K562 (cell line): ENCODE measurements around the gene TACR2. TPM values are rescaled to one million over a fixed set of nuclear protein-coding genes. Genes with fewer than 3 reads are reported as not detected.

Experiments
- ATAC-seq: fragments of 200-7000 bp; cut with Tn5 transposase; 3 replicates; pipeline ENCODE4 v1.9.1; 2020; ENCODE audit warnings: moderate library complexity
- BruUV-seq: library from RNA; stranded (reverse); fragments of 400-500 nt; replicated peaks from 2 replicates; lab custom pipeline; 2021; lab: Mats Ljungman, UMichigan
- CTCF ChIA-PET: fragments of 300-600 bp; formaldehyde crosslinking; extraction: SDS; loops from one replicate; lab custom pipeline; 2021; ENCODE audit warnings: low intra/inter-chr PET ratio; lab: Yijun Ruan, JAX
- POLR2A ChIA-PET: fragments of 300-600, 350-650 bp; sonication (Branson Sonifier 250); formaldehyde crosslinking; extraction: SDS; loops from one replicate; lab custom pipeline; 2021; ENCODE audit warnings: antibody characterized with exemption, inconsistent platforms; lab: Yijun Ruan, JAX
- DNase-seq, 4 experiments: peaks; one replicate each; pipeline versions ENCODE4 v3.0.0 to v3.0.0-alpha.2; 2011 to 2018; ENCODE audit warnings: low spot score in 3 of 4, mixed read lengths in 3 of 4; ENCODE audit errors: extremely low read depth in 1 of 4
- FAIRE-seq: peaks from 2 replicates; lab custom pipeline; 2011; peaks lifted over from hg19 to GRCh38; lab: Jason Lieb, UNC
- H2AFZ ChIP-seq: 2 replicates; pipeline ENCODE4 v1.6.0; 2011; ENCODE audit warnings: low read depth, low read length, control low read depth, inconsistent platforms
- H3K27ac ChIP-seq: fragments of 200-600 bp; 3 replicates; pipeline ENCODE4 v1.8.0; 2011; ENCODE audit warnings: low read depth, mild to moderate bottlenecking, control low read depth, inconsistent platforms, low read length, moderate library complexity, mixed read lengths; ENCODE audit errors: extremely low read depth
- H3K27me3 ChIP-seq, 2 experiments: fragments of 300-600 bp in 1 of 2; 2 replicates in 1 of 2; 3 replicates in 1 of 2; pipeline versions ENCODE4 v1.6.0 to v1.8.0; 2011; ENCODE audit warnings: inconsistent platforms in 2 of 2, low read length in 2 of 2, mild to moderate bottlenecking in 1 of 2, mixed read lengths in 1 of 2, moderate library complexity in 1 of 2; ENCODE audit not compliant: control insufficient read depth in 2 of 2, insufficient read depth in 2 of 2
- H3K36me3 ChIP-seq: fragments of 300-600 bp; 3 replicates; pipeline ENCODE4 v1.8.0; 2011; ENCODE audit warnings: mild to moderate bottlenecking, low read length, inconsistent platforms; ENCODE audit not compliant: control insufficient read depth, insufficient read depth
- H3K4me1 ChIP-seq, 2 experiments: fragments of 200-600 bp in 1 of 2; replicated peaks in 1 of 2; 2 replicates in 1 of 2; 3 replicates in 1 of 2; pipeline versions ENCODE4 v1.5.1 to v1.8.0; 2011; ENCODE audit warnings: inconsistent platforms in 2 of 2, low read length in 2 of 2, mild to moderate bottlenecking in 1 of 2, mixed read lengths in 1 of 2, moderate library complexity in 1 of 2; ENCODE audit not compliant: control insufficient read depth in 2 of 2, insufficient read depth in 2 of 2
- H3K4me2 ChIP-seq: 2 replicates; pipeline ENCODE4 v1.6.1; 2011; ENCODE audit warnings: low read length, control low read depth, inconsistent platforms, mixed read lengths; ENCODE audit not compliant: insufficient read depth
- H3K4me3 ChIP-seq: fragments of 200-600 bp; sonication (generic), shearing (Covaris generic); 2 replicates; pipeline ENCODE4 v1.5.1; 2016; ENCODE audit warnings: control low read depth, inconsistent platforms
- H3K79me2 ChIP-seq: fragments of 200-600 bp; 3 replicates; pipeline ENCODE4 v1.8.0; 2011; ENCODE audit warnings: low read length, inconsistent platforms; ENCODE audit not compliant: control insufficient read depth, insufficient read depth
- H3K9ac ChIP-seq, 2 experiments: 2 replicates each; pipeline versions ENCODE4 v1.6.0 to v1.6.1; 2011; ENCODE audit warnings: low read depth in 2 of 2, low read length in 2 of 2, control low read depth in 1 of 2, inconsistent platforms in 1 of 2, mild to moderate bottlenecking in 1 of 2, mixed read lengths in 1 of 2; ENCODE audit not compliant: insufficient read depth in 1 of 2
- H3K9me1 ChIP-seq: one replicate; pipeline ENCODE4 v1.6.0; 2011; ENCODE audit warnings: inconsistent platforms, mild to moderate bottlenecking, low read length, moderate library complexity; ENCODE audit not compliant: control insufficient read depth, insufficient read depth
- H3K9me3 ChIP-seq: replicated peaks from 2 replicates; pipeline ENCODE4 v1.5.1; 2011; ENCODE audit warnings: low read depth, low read length, inconsistent platforms; ENCODE audit not compliant: control insufficient read depth, insufficient read depth
- H4K20me1 ChIP-seq: replicated peaks from 2 replicates; pipeline ENCODE4 v1.6.1; 2011; ENCODE audit warnings: low read length, inconsistent platforms, mixed read lengths; ENCODE audit not compliant: control insufficient read depth, insufficient read depth
- ATF7 ChIP-seq: fragments of 450-650 bp; IDR thresholded peaks from 2 replicates; pipeline ENCODE4 v1.7.1; 2014; ENCODE audit warnings: mild to moderate bottlenecking, moderate library complexity
- CEBPB ChIP-seq: fragments of 450-650 bp; IDR thresholded peaks from 2 replicates; pipeline ENCODE4 v1.6.1; 2016; ENCODE audit warnings: missing genetic modification characterization, missing compliant biosample characterization
- CEBPG ChIP-seq, 3 experiments: fragments of 200-800 bp in 1 of 3; sonication (Bioruptor generic) in 1 of 3; sonication (generic) in 1 of 3; formaldehyde crosslinking in 1 of 3; IDR thresholded peaks in 2 of 3; conservative IDR thresholded peaks in 1 of 3; 2 replicates each; pipeline versions ENCODE4 v1.6.1 to v1.8.0; 2016 to 2022; ENCODE audit warnings: missing compliant biosample characterization in 2 of 3, missing genetic modification characterization in 2 of 3, mild to moderate bottlenecking in 1 of 3, missing genetic modification reagents in 1 of 3
- MAZ ChIP-seq, 2 experiments: fragments of 450-650 bp in 1 of 2; sonication (generic) in 1 of 2; formaldehyde crosslinking; IDR thresholded peaks in 1 of 2; conservative IDR thresholded peaks in 1 of 2; 2 replicates each; pipeline versions ENCODE4 v1.4.0 to v1.5.0; 2020; ENCODE audit warnings: mild to moderate bottlenecking in 1 of 2, missing genetic modification reagents in 1 of 2
- MTA1 ChIP-seq: fragments of 450-650 bp; IDR thresholded peaks from 2 replicates; pipeline ENCODE4 v1.6.1; 2017; ENCODE audit warnings: borderline replicate concordance
- MTF1 ChIP-seq: fragments of 250-450 bp; sonication (Bioruptor Pico); IDR thresholded peaks from 2 replicates; pipeline ENCODE4 v1.9.0; 2021; ENCODE audit warnings: moderate library complexity, mild to moderate bottlenecking, inconsistent platforms, borderline replicate concordance
- NUFIP1 ChIP-seq: fragments of 450-650 bp; IDR thresholded peaks from 2 replicates; pipeline ENCODE4 v1.6.1; 2018; ENCODE audit not compliant: partially characterized antibody
- PBX2 ChIP-seq, 2 experiments: IDR thresholded peaks in 1 of 2; conservative IDR thresholded peaks in 1 of 2; 2 replicates each; pipeline ENCODE4 v1.6.1; 2016; ENCODE audit warnings: low read depth in 2 of 2, mild to moderate bottlenecking in 1 of 2, missing compliant biosample characterization in 1 of 2, missing genetic modification characterization in 1 of 2, moderate library complexity in 1 of 2
- PHF21A ChIP-seq: fragments of 450-650 bp; IDR thresholded peaks from 2 replicates; pipeline ENCODE4 v1.6.1; 2017; ENCODE audit warnings: low read depth, borderline replicate concordance
- POLR2B ChIP-seq: fragments of 450-650 bp; IDR thresholded peaks from 2 replicates; pipeline ENCODE4 v1.6.1; 2018; ENCODE audit warnings: low read depth; ENCODE audit not compliant: partially characterized antibody
- VEZF1 ChIP-seq: fragments of 200-800 bp; sonication (Bioruptor generic); IDR thresholded peaks from 2 replicates; pipeline ENCODE4 v1.6.1; 2017; ENCODE audit warnings: missing genetic modification characterization, missing compliant biosample characterization
- ZNF384 ChIP-seq: IDR thresholded peaks from 2 replicates; pipeline ENCODE4 v1.6.1; 2012; ENCODE audit warnings: low read depth, low read length, improper control_type of control experiment
- ZNF764 ChIP-seq: fragments of 250-450 bp; sonication (Bioruptor Pico); IDR thresholded peaks from 2 replicates; pipeline ENCODE4 v1.4.0; 2020; ENCODE audit warnings: low read depth, mild to moderate bottlenecking, moderate library complexity
- WGBS: fragments of 100-300 bp; shearing (Covaris generic); methylation state at CpG from one replicate; pipeline ENCODE4 v1.1.6; 2016; ENCODE audit warnings: low coverage, mixed read lengths; ENCODE audit not compliant: insufficient coverage; ENCODE audit errors: missing lambda C conversion rate; 5-methylcytosine and 5-hydroxymethylcytosine counted together
- in situ Hi-C: fragments of 300-500 bp; cut with MboI; formaldehyde crosslinking; loops from 4 replicates; pipeline ENCODE4 v1.15.0; 2018; ENCODE audit warnings: inconsistent platforms, mixed read lengths
- intact Hi-C: fragments of 100-400 bp; cut with micrococcal nuclease; formaldehyde crosslinking; loops from 2 replicates; pipeline ENCODE4 v1.14.2; 2022
- polyA plus RNA-seq, 8 experiments: library from polyadenylated mRNA; depleted of rRNA in 4 of 8; stranded (reverse) in 5 of 8; unstranded in 3 of 8; fragments of >200 nt; fragmentation: Nextera tagmentation in 2 of 8; fragmentation: Illumina TruSeq in 1 of 8; extraction: Ambion mirVana in 2 of 8; extraction: Trizol in 1 of 8; gene quantifications; 2 replicates each; pipeline versions ENCODE4 v1.2.1 to v1.2.3, GENCODE V29; 2011 to 2014; ENCODE audit warnings: inconsistent platforms in 1 of 8, missing spikeins in 1 of 8
- total RNA-seq, 7 experiments: library from RNA; depleted of rRNA in 6 of 7; stranded (reverse); fragments of >200 nt in 6 of 7; fragmentation: Illumina TruSeq in 2 of 7; extraction: Trizol in 2 of 7; gene quantifications; 2 replicates each; pipeline versions ENCODE4 v1.2.1 to v1.2.3, GENCODE V29; 2011 to 2021; ENCODE audit warnings: low replicate concordance in 1 of 7
- TF ChIP-seq, protein P1 (sequence below): fragments of 450-650 bp; IDR thresholded peaks from 2 replicates; pipeline ENCODE4 v1.6.1; 2016

Gene TACR2
- total and polyA plus RNA-seq, 9 of the 15 experiments (the other 6 are each of a cell fraction or from before 2014, with no cell fraction given): not detected

GRCh38 chr10:69439813-69440506 lies 23.2 kb upstream of the TACR2 start:
- Histone ChIP-seq H3K9me3 (no peaks in the 10 kb centered on the region), H3K27me3 (peaks cover 40 to 58% of the 10 kb centered on the region in 2 experiments), H2AFZ (no peak overlapping the region), H3K36me3 (no peaks in the 10 kb centered on the region), H3K9me1 (no peaks in the 10 kb centered on the region), H3K79me2 (no peaks in the 10 kb centered on the region), H3K4me1 (peaks cover 0 to 10% of the 10 kb centered on the region in 2 experiments; a peak in 3 of 5 replicates), H3K27ac (no peak overlapping the region), H3K9ac (no peak overlapping the region), H3K4me3 (no peak overlapping the region), H4K20me1 (no peaks in the 10 kb centered on the region; the same call in 1 of the 2 replicates), H3K4me2 (no peak overlapping the region)
- ChIA-PET CTCF (no interaction called here), POLR2A (interaction anchor here (0.7 to 1.6 kb wide), 3 partner anchors 9 to 364 kb away, joined by 3 to 6 read pairs (median 4); partner anchors contain the start of gene TSPAN15)
- intact Hi-C loops (no loop called here), in situ Hi-C loops (no loop called here)
- WGBS: 5% methylated on average over 4 of the region's 5 CpGs
- no TSS peak for BruUV-seq
- DNase-seq: peak in 1 of 4 experiments; percentile 31
- no peak for TF ChIP-seq MTF1 (CRISPR knock-in tag)
- no peak for TF ChIP-seq PHF21A
- no peak for TF ChIP-seq MTA1
- TF ChIP-seq NUFIP1: no peak
- TF ChIP-seq ATF7: 0 out of 2 replicates have a peak, but pooled peaks have one; percentile 13
- TF ChIP-seq ZNF764 (CRISPR knock-in tag): no peak
- peak; percentile 85 for TF ChIP-seq CEBPB (tag)
- no peak for TF ChIP-seq PBX2 (CRISPR knock-in tag; IDR thresholded peaks at IDR 0.05; ENCODE audit: low read depth)
- TF ChIP-seq PBX2 (tag; conservative IDR thresholded peaks at IDR 0.05; ENCODE audit: low read depth): 0 out of 2 replicates have a peak, but pooled peaks have one; percentile 16
- TF ChIP-seq, protein P1, sequence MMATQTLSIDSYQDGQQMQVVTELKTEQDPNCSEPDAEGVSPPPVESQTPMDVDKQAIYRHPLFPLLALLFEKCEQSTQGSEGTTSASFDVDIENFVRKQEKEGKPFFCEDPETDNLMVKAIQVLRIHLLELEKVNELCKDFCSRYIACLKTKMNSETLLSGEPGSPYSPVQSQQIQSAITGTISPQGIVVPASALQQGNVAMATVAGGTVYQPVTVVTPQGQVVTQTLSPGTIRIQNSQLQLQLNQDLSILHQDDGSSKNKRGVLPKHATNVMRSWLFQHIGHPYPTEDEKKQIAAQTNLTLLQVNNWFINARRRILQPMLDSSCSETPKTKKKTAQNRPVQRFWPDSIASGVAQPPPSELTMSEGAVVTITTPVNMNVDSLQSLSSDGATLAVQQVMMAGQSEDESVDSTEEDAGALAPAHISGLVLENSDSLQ: peak; percentile 70
- TF ChIP-seq POLR2B: no peak
- TF ChIP-seq ZNF384: peak; percentile 94
- peak; percentile 87 for TF ChIP-seq VEZF1 (CRISPR knock-in tag)
- TF ChIP-seq MAZ (CRISPR knock-in tag; conservative IDR thresholded peaks at IDR 0.05 in 1 of 2, IDR thresholded peaks at IDR 0.05 in 1 of 2): 0 out of 4 replicates have a peak, but pooled peaks of 1 of the 2 experiments have one; percentile 35
- TF ChIP-seq CEBPG (CRISPR knock-in tag; IDR thresholded peaks at IDR 0.05): peak; percentile 70
- TF ChIP-seq CEBPG (tag; conservative IDR thresholded peaks at IDR 0.05 in 1 of 2, IDR thresholded peaks at IDR 0.05 in 1 of 2): peak; percentile 67 to 85; a peak in 3 of 4 replicates
- ATAC-seq: peak; percentile 75
- FAIRE-seq: no peak
